Tongue (tissue), 2 donors: Measurements from ENCODE around the gene HSPG2. TPM values are rescaled to one million over a fixed set of nuclear protein-coding genes. Genes with fewer than 3 reads are reported as not detected.
"Not testable (repeated sequence)": the region's sequence is repeated elsewhere in the genome, so short reads cannot be mapped to it uniquely, and the experiment has no call there.

Experiments
- DNase-seq: peaks from one replicate; pipeline ENCODE4 v3.0.0-alpha.2; 2015
- total RNA-seq: library from RNA; depleted of rRNA; stranded (reverse); fragments of >200 nt; gene quantifications from one replicate; pipeline ENCODE4 v1.2.3, GENCODE V29; 2014

The HSPG2 gene
- total RNA-seq, 1 donor from 2014 or later, result 381 TPM

GRCh38 chr1:21843208-21843607 lies 93.9 kb downstream of the HSPG2 start:
- DNase-seq, result no peak

- peak; percentile 18 for DNase-seq
These were observed 94.4 kb downstream of the HSPG2 start for GRCh38 chr1:21842606-21843162.

GRCh38 chr1:21841852-21842466 lies 95.2 kb downstream of the HSPG2 start:
- no peak for DNase-seq

- no peak for DNase-seq
These were observed 96.1 kb downstream of the HSPG2 start for GRCh38 chr1:21840981-21841380.

GRCh38 chr1:21839337-21840037 lies 97.6 kb downstream of the HSPG2 start:
- DNase-seq, result no peak

- DNase-seq, result no peak
These were observed 98.6 kb downstream of the HSPG2 start for GRCh38 chr1:21838359-21839157.

- no peak for DNase-seq
These were observed 99.6 kb downstream of the HSPG2 start for GRCh38 chr1:21837476-21837875.

GRCh38 chr1:21836729-21837128 lies 100.4 kb downstream of the HSPG2 start:
- DNase-seq, result no peak

- no peak for DNase-seq
These were observed 101.1 kb downstream of the HSPG2 start for GRCh38 chr1:21836010-21836409.

GRCh38 chr1:21834666-21835065 lies 102.4 kb downstream of the HSPG2 start:
- no peak for DNase-seq

GRCh38 chr1:21834094-21834493 lies 103.0 kb downstream of the HSPG2 start:
- DNase-seq, result no peak

GRCh38 chr1:21833392-21833976 lies 103.6 kb downstream of the HSPG2 start:
- no peak for DNase-seq

- DNase-seq, result no peak
These were observed 105.6 kb downstream of the HSPG2 start for GRCh38 chr1:21831454-21831970.

GRCh38 chr1:21830792-21831453 lies 106.2 kb downstream of the HSPG2 start:
- no peak for DNase-seq

GRCh38 chr1:21829294-21829693 lies 107.8 kb downstream of the HSPG2 start:
- no peak for DNase-seq

GRCh38 chr1:21828506-21829210 lies 108.5 kb downstream of the HSPG2 start:
- no peak for DNase-seq

- DNase-seq, result no peak
These were observed 109.0 kb downstream of the HSPG2 start for GRCh38 chr1:21828075-21828474.

- no peak for DNase-seq
These were observed 109.9 kb downstream of the HSPG2 start for GRCh38 chr1:21827141-21827679.

- not testable (repeated sequence) for DNase-seq
These were observed 110.4 kb downstream of the HSPG2 start for GRCh38 chr1:21826694-21827093.

- DNase-seq, result no peak
These were observed 111.7 kb downstream of the HSPG2 start for GRCh38 chr1:21825393-21825792.

GRCh38 chr1:21824926-21825325 lies 112.2 kb downstream of the HSPG2 start:
- DNase-seq, result no peak
